ENCODE data around the gene LYPD4. TPM values are rescaled to one million over a fixed set of nuclear protein-coding genes. Genes with fewer than 3 reads are reported as not detected.

LYPD4 gene
- total RNA-seq, 4 donors from 2014 or later, result not detected

DNA sequence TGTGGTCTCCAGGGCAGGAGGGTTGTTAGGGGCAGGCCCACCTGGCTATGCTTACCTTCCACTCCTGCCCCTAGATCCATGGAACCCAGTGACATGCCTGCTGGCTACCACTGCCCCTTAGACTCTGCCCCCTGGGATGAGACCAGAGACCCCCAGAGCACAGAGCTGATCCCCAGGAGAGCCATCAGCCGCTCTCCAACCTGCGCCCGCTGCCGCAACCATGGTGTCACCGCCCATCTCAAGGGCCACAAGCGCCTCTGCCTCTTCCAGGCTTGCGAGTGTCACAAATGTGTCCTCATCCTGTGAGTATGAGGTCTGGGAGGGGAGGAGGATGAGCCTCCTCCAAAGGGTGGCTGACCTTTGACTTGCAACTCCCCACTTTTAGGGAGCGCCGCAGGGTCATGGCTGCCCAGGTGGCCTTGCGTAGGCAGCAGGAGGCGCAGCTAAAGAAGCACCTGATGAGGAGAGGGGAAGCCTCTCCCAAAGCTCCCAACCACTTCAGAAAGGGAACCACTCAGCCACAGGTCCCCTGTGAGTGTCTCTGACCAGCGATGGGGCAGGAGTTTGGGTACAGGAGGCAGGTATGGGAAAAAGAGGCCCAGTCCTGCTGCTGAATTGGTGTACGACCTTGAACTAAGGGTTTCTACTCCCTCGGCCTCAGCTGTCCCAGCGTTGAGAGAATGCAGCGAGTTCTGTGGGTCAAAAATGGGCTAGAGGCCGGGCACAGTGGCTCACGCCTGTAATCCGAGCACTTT, 3.0 kb upstream of the LYPD4 start:
- no peak for DNase-seq (ENCODE audit: low spot score in 2 of 2)
- Histone ChIP-seq H3K27ac (no peak overlapping the region), H3K4me3 (no peak overlapping the region), H3K9me3 (no peaks in the 10 kb centered on the region), H3K27me3 (peaks cover 8% of the 10 kb centered on the region), H3K36me3 (no peaks in the 10 kb centered on the region), H3K4me1 (no peaks in the 10 kb centered on the region)
- 90% methylated on average over 16 of the region's 19 CpGs for WGBS
- TF ChIP-seq POLR2A (IDR thresholded peaks at IDR 0.05) (no peak), EP300 (IDR thresholded peaks at IDR 0.05) (no peak), POLR2AphosphoS5 (IDR thresholded peaks at IDR 0.05) (no peak)
- TF ChIP-seq, protein P1, sequence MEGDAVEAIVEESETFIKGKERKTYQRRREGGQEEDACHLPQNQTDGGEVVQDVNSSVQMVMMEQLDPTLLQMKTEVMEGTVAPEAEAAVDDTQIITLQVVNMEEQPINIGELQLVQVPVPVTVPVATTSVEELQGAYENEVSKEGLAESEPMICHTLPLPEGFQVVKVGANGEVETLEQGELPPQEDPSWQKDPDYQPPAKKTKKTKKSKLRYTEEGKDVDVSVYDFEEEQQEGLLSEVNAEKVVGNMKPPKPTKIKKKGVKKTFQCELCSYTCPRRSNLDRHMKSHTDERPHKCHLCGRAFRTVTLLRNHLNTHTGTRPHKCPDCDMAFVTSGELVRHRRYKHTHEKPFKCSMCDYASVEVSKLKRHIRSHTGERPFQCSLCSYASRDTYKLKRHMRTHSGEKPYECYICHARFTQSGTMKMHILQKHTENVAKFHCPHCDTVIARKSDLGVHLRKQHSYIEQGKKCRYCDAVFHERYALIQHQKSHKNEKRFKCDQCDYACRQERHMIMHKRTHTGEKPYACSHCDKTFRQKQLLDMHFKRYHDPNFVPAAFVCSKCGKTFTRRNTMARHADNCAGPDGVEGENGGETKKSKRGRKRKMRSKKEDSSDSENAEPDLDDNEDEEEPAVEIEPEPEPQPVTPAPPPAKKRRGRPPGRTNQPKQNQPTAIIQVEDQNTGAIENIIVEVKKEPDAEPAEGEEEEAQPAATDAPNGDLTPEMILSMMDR (IDR thresholded peaks at IDR 0.05), result no peak

GRCh38 chr19:41845051-41845590, 638 bp upstream of the LYPD4 start:
- TF ChIP-seq EP300 (IDR thresholded peaks at IDR 0.05) (no peak), POLR2A (IDR thresholded peaks at IDR 0.05) (no peak), POLR2AphosphoS5 (IDR thresholded peaks at IDR 0.05) (no peak)
- TF ChIP-seq, protein P1 (IDR thresholded peaks at IDR 0.05), result no peak
- peaks cover 23% of the 10 kb centered on the region for H3K27me3 ChIP-seq
- 90% methylated on average over 23 of the region's 23 CpGs for WGBS
- no peak overlapping the region for H3K27ac ChIP-seq
- H3K9me3 ChIP-seq, result no peaks in the 10 kb centered on the region
- no peaks in the 10 kb centered on the region for H3K36me3 ChIP-seq
- DNase-seq (ENCODE audit: low spot score in 2 of 2), result no peak
- no peaks in the 10 kb centered on the region for H3K4me1 ChIP-seq
- no peak overlapping the region for H3K4me3 ChIP-seq

DNA sequence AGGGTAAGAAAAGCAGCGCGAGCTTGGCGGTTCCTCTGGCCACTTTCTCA, 343 bp upstream of the LYPD4 start, which contains the start of gene DMRTC2:
DMRTC2 (plus strand) TSS at position 42 of the 50 bp plus-strand sequence. CDS start 2,387 bp downstream, outside the sequence.
- Histone ChIP-seq H3K4me1 (no peaks in the 10 kb centered on the region), H3K9me3 (no peaks in the 10 kb centered on the region), H3K27ac (no peak within 1 kb of the TSS), H3K4me3 (no peak within 1 kb of the TSS), H3K27me3 (peaks cover 25% of the 10 kb centered on the region), H3K36me3 (no peaks in the 10 kb centered on the region)
- WGBS, result 88% methylated on average over 3 of the region's 3 CpGs
- DNase-seq (ENCODE audit: low spot score in 2 of 2), result no peak
- TF ChIP-seq, protein P1 (IDR thresholded peaks at IDR 0.05), result no peak
- TF ChIP-seq POLR2AphosphoS5 (IDR thresholded peaks at IDR 0.05), result no peak
- TF ChIP-seq POLR2A (IDR thresholded peaks at IDR 0.05), result no peak
- no peak for TF ChIP-seq EP300 (IDR thresholded peaks at IDR 0.05)

DNA sequence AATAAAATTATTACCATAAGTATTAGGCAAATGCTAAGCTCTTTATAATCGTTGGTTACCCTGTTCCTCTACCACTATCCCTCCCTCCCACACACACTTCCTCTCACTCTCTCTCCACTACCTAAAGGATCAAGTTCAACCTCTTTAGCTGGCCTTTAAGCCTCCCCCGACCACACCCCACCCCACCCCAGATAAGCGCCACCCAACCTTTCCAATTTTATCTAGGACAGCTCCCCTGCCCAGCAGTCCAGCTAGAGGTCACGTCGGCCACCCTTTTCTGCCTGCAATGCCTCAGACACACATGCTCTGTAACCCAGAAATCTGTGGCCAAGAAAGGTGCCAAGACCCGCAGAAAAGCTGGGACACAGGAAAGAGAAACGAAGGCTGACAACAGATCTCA, 1.1 kb downstream of the LYPD4 start:
- Histone ChIP-seq H3K27me3 (peaks cover 35% of the 10 kb centered on the region), H3K36me3 (no peaks in the 10 kb centered on the region), H3K27ac (no peak overlapping the region), H3K4me1 (no peaks in the 10 kb centered on the region), H3K4me3 (no peak overlapping the region), H3K9me3 (no peaks in the 10 kb centered on the region)
- TF ChIP-seq, protein P1 (IDR thresholded peaks at IDR 0.05), result no peak
- TF ChIP-seq POLR2AphosphoS5 (IDR thresholded peaks at IDR 0.05) (no peak), EP300 (IDR thresholded peaks at IDR 0.05) (no peak), POLR2A (IDR thresholded peaks at IDR 0.05) (no peak)
- DNase-seq (ENCODE audit: low spot score in 2 of 2), result no peak
- WGBS, result 70% methylated on average over 7 of the region's 7 CpGs

GRCh38 chr19:41839211-41839610, 5.3 kb downstream of the LYPD4 start:
- WGBS, result 71% methylated on average over 2 of the region's 2 CpGs
- TF ChIP-seq EP300 (IDR thresholded peaks at IDR 0.05) (no peak), POLR2AphosphoS5 (IDR thresholded peaks at IDR 0.05) (no peak), POLR2A (IDR thresholded peaks at IDR 0.05) (no peak)
- TF ChIP-seq, protein P1 (IDR thresholded peaks at IDR 0.05), result no peak
- Histone ChIP-seq H3K9me3 (no peaks in the 10 kb centered on the region), H3K4me3 (no peak overlapping the region), H3K36me3 (no peaks in the 10 kb centered on the region), H3K27ac (no peak overlapping the region), H3K4me1 (no peaks in the 10 kb centered on the region), H3K27me3 (peaks cover 58% of the 10 kb centered on the region)
- DNase-seq (ENCODE audit: low spot score in 2 of 2), result no peak
